Measurements from ENCODE around the gene ANKRD29. TPM values are rescaled to one million over a fixed set of nuclear protein-coding genes. Genes with fewer than 3 reads are reported as not detected.

The ANKRD29 gene
- total and polyA plus RNA-seq, 7 donors, result 2.5 to 31.0 (median 4.2) TPM

- DNase-seq, result no peak
- TF ChIP-seq POLR2AphosphoS5 (IDR thresholded peaks at IDR 0.05), result no peak
- TF ChIP-seq POLR2A (IDR thresholded peaks at IDR 0.05), result no peak
- TF ChIP-seq EP300 (IDR thresholded peaks at IDR 0.05), result no peak
- TF ChIP-seq, protein P1, sequence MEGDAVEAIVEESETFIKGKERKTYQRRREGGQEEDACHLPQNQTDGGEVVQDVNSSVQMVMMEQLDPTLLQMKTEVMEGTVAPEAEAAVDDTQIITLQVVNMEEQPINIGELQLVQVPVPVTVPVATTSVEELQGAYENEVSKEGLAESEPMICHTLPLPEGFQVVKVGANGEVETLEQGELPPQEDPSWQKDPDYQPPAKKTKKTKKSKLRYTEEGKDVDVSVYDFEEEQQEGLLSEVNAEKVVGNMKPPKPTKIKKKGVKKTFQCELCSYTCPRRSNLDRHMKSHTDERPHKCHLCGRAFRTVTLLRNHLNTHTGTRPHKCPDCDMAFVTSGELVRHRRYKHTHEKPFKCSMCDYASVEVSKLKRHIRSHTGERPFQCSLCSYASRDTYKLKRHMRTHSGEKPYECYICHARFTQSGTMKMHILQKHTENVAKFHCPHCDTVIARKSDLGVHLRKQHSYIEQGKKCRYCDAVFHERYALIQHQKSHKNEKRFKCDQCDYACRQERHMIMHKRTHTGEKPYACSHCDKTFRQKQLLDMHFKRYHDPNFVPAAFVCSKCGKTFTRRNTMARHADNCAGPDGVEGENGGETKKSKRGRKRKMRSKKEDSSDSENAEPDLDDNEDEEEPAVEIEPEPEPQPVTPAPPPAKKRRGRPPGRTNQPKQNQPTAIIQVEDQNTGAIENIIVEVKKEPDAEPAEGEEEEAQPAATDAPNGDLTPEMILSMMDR (IDR thresholded peaks at IDR 0.05), result no peak
- Histone ChIP-seq H3K27me3 (no peaks in the 10 kb centered on the region), H3K9me3 (peaks cover 0 to 6% (median 0%) of the 10 kb centered on the region in 4 donors), H3K4me3 (no peak overlapping the region), H3K4me1 (no peaks in the 10 kb centered on the region), H3K27ac (no peak overlapping the region), H3K36me3 (no peaks in the 10 kb centered on the region)
- 97 to 98% methylated on average over 3 of the region's 3 CpGs for WGBS, 2 donors
- intact Hi-C loops (cut with DNase I), result no loop called here
These were observed 44.4 kb upstream of the ANKRD29 start for GRCh38 chr18:23706971-23707640.

DNA sequence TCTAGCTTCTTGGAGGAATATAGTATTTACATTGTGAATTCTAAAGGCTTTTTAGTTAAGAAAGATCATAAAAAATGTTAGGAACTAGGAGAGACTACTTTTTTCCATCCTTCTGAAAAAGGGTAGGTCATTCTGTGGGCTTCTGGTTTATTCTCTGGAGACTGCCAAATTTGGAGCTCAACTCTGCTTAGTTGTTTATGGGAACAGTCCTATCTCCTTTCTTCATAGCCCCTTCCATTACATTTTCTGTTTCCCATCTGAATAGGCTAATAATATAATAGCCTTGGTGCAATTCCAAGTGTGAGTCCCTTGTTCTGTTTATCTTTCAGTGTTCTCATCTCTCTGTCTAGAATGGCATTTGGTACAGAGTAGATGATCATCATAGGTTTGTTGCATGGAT is 42.1 kb upstream of the ANKRD29 start:
- no peaks in the 10 kb centered on the region for H3K36me3 ChIP-seq
- peaks cover 0 to 6% (median 0%) of the 10 kb centered on the region in 4 donors for H3K9me3 ChIP-seq
- TF ChIP-seq, protein P1 (IDR thresholded peaks at IDR 0.05), result no peak
- TF ChIP-seq EP300 (IDR thresholded peaks at IDR 0.05) (no peak), POLR2A (IDR thresholded peaks at IDR 0.05) (no peak), POLR2AphosphoS5 (IDR thresholded peaks at IDR 0.05) (no peak)
- H3K27me3 ChIP-seq, result no peaks in the 10 kb centered on the region
- intact Hi-C loops (cut with DNase I), result loop anchor here (5.0 kb wide), 1 partner anchor 83 kb away; no protein-coding TSS in a partner anchor
- H3K4me1 ChIP-seq, result no peaks in the 10 kb centered on the region
- H3K4me3 ChIP-seq, result no peak overlapping the region
- no peak overlapping the region for H3K27ac ChIP-seq
- DNase-seq, result no peak

DNA sequence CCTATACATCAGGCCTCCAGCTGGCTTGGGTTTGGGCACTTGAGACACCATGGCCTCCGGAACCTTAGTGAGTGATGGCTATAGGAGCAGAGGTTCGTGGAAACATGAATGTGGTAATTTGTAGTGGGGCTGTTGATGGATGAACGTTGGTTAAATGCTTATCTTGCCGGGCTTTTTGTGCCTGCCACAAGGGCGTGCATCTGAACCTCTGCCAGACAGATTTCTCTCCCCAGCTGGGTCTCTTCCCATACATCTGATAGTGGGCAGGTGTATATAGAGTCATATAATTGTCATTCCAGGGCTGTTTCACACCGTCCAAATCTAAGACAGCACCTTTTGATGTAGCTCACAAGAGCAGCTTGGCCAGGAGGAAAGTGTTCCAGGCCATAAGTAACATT is 41.3 kb upstream of the ANKRD29 start:
- TF ChIP-seq, protein P1 (IDR thresholded peaks at IDR 0.05), result no peak
- H3K4me3 ChIP-seq, result no peak overlapping the region
- no peak for DNase-seq
- WGBS, 2 donors, result 26 to 66% methylated on average over 6 of the region's 6 CpGs
- H3K36me3 ChIP-seq, result no peaks in the 10 kb centered on the region
- no peaks in the 10 kb centered on the region for H3K27me3 ChIP-seq
- no peaks in the 10 kb centered on the region for H3K4me1 ChIP-seq
- no peak overlapping the region for H3K27ac ChIP-seq
- H3K9me3 ChIP-seq, result peaks cover 0 to 6% (median 0%) of the 10 kb centered on the region in 4 donors
- intact Hi-C loops (cut with DNase I), result loop anchor here (5.0 kb wide), 1 partner anchor 82 kb away; no protein-coding TSS in a partner anchor

- intact Hi-C loops (cut with DNase I), result loop anchor here (5.0 kb wide), 1 partner anchor 81 kb away; no protein-coding TSS in a partner anchor
- DNase-seq, result no peak
- H3K36me3 ChIP-seq, result no peaks in the 10 kb centered on the region
- TF ChIP-seq, protein P1 (IDR thresholded peaks at IDR 0.05), result peak in 2 of 4 experiments; percentile 17 to 28
- no peak for TF ChIP-seq POLR2AphosphoS5 (IDR thresholded peaks at IDR 0.05)
- H3K27ac ChIP-seq, result no peak overlapping the region
- WGBS, 2 donors, result 40 to 57% methylated on average over 6 of the region's 6 CpGs
- H3K4me1 ChIP-seq, result no peaks in the 10 kb centered on the region
- peaks cover 0 to 6% (median 0%) of the 10 kb centered on the region in 4 donors for H3K9me3 ChIP-seq
- H3K4me3 ChIP-seq, result no peak overlapping the region
- no peaks in the 10 kb centered on the region for H3K27me3 ChIP-seq
These were observed 40.6 kb upstream of the ANKRD29 start for GRCh38 chr18:23703057-23703986.

Data from sigmoid colon (tissue), 7 donors.